Esophagus mucosa (tissue), 1 donor: Measurements from ENCODE around the gene ST6GALNAC1. TPM values are rescaled to one million over a fixed set of nuclear protein-coding genes. Genes with fewer than 3 reads are reported as not detected.

Experiments
- ATAC-seq: fragments of 200-7000 bp; cut with Tn5 transposase; one replicate; pipeline ENCODE4 v1.9.1; 2020
- total RNA-seq: library from RNA; stranded (reverse); gene quantifications from one replicate; pipeline ENCODE4 v1.2.4, GENCODE V29; 2023
- donor health status: DM: yes; HTN: yes; CAD: no.

ST6GALNAC1 gene, protein sequence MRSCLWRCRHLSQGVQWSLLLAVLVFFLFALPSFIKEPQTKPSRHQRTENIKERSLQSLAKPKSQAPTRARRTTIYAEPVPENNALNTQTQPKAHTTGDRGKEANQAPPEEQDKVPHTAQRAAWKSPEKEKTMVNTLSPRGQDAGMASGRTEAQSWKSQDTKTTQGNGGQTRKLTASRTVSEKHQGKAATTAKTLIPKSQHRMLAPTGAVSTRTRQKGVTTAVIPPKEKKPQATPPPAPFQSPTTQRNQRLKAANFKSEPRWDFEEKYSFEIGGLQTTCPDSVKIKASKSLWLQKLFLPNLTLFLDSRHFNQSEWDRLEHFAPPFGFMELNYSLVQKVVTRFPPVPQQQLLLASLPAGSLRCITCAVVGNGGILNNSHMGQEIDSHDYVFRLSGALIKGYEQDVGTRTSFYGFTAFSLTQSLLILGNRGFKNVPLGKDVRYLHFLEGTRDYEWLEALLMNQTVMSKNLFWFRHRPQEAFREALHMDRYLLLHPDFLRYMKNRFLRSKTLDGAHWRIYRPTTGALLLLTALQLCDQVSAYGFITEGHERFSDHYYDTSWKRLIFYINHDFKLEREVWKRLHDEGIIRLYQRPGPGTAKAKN
- 16.9 TPM for total RNA-seq

DNA sequence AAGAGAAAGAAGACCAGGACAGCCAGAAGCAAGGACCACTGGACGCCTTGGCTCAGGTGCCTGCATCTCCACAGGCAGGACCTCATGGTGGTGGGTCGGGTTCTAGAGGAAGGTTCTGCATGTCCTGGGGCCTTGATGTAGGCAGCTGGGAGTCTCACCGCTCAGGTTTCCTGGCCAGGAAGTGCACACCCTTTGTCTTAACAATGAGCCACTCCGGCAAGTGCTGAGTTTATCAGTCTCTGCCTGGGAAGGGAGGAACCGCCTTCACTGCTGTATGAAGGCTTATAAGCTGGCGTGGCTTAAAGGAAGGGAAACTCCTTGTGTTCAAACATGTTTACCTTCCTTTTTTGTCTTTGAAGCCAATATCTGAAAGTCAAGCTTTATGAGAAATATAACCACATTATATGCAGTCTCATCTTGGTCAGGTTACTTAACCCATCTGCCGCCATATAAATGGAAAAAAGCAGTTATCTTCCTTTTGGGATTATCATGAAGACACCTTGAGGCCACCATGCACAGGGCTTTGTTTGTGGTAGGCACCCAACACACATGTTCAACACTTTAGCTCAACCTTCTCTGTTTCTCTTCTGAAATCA lies at the start of gene ST6GALNAC1:
TSS of gene ST6GALNAC1 (minus strand) at position 205 of the 596 bp plus-strand sequence. CDS start at position 86, 119 bp downstream.
- peak; percentile 91 for ATAC-seq

DNA sequence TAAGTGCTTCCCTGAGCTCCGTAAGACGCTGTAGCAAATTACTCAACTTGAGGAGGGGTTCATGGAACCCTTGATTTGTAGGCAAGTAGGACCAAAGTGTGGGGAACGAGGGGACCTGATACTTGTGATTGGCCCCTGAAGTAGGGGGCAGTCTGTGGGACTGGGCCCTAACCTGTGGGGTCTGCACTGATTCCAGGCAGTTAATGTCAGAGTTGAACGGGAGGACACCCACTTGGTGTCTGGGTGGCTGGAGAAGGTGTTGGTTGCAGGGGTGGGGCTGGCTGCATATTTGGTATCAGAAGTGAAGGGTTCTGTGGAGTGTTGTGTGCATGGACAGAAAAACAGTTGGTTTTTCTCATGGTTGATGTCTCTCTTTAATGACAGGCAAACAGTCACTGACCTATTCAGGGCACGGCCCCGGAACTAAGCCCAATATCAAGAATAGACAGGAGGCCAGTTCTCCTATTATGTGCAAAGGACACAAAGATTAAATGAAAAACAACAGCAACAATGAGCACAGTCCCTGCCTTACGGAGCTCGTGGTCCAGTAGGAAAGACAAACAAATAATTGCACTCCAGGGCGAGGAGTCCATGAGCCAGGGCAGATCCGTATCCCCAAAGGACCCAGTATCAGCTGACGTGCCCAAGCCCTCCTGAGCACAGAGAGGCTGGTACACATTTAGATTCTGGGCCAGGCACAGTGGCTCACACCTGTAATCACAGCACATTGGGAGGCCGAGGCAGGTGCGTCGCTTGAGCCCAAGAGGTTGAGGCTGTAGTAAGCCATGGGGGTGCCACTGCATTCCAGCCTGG lies 48.0 kb upstream of the ST6GALNAC1 start:
- ATAC-seq: no peak

DNA sequence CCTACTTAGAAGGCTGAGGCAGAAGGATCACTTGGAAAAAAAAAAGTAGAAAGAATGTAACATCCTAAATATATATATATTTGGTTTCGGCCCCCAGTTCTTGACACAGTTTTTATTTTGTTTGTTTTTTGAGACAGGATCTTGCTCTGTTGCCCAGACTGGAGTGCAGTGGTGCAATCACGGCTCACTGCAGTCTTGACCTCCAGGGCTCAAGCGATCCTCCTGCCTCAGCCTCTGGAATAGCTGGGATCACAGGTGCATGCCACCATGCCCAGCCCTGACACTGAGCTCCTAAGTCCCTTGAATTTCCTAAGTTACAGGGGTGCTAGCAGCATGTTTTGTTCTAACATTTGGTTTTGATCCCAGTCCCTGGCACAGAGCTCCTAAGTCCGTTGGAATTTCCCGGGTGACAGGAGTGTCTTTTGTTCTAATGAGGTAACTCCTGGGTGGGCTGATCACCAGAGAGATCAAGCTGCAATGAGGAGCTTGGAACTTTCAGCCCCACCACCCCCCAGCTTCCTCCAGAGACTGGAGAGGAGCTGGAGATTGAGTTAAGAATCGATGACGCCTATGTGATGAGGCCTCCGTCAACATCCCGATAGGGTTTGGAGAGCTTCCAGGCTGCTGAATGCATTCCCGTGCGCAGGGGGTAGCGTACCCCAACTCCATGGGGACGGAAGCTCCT lies 47.2 kb upstream of the ST6GALNAC1 start:
- no peak for ATAC-seq

DNA sequence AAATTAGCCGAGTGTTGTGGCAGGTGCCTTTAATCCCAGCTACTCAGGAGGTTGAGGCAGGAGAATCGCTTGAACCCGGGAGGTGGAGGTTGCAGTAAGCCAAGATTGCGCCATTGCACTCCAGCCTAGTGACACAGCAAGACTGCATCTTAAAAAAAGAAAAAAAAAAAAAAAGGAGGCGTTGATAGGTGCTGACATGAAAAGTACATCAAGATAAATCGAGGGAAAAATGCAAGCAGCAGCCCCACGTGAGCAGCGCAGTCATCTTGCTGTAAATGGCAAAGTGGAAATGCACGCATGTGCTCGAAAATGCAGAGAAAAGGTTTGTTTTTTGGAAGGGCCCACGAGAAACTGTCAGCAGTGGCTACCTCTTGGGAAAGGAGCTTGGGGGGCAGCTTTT lies 46.3 kb upstream of the ST6GALNAC1 start:
- ATAC-seq: no peak

DNA sequence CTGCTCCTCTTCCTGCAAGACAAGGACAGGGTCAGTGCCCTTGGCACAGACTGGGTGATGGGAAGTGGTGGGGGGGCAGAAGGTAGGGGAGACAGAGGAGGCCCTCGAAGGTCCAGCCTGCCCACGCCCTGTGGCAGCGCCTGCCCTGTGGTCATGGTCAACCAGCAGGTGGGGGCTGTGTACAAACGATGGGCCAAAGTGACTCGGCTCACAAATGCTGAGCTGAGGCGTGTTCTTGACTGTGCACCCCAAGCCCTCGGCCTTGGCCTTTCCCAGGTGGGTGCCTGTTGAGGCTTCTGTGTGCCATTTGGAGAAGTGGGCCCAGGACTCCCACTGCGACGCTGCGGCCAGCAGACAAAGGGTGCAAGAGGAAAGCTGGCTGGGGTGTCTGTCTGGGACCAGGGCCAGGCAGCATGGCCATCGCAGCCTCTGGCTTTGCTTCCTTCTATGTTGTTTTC lies 44.6 kb upstream of the ST6GALNAC1 start:
- ATAC-seq: peak; percentile 10

DNA sequence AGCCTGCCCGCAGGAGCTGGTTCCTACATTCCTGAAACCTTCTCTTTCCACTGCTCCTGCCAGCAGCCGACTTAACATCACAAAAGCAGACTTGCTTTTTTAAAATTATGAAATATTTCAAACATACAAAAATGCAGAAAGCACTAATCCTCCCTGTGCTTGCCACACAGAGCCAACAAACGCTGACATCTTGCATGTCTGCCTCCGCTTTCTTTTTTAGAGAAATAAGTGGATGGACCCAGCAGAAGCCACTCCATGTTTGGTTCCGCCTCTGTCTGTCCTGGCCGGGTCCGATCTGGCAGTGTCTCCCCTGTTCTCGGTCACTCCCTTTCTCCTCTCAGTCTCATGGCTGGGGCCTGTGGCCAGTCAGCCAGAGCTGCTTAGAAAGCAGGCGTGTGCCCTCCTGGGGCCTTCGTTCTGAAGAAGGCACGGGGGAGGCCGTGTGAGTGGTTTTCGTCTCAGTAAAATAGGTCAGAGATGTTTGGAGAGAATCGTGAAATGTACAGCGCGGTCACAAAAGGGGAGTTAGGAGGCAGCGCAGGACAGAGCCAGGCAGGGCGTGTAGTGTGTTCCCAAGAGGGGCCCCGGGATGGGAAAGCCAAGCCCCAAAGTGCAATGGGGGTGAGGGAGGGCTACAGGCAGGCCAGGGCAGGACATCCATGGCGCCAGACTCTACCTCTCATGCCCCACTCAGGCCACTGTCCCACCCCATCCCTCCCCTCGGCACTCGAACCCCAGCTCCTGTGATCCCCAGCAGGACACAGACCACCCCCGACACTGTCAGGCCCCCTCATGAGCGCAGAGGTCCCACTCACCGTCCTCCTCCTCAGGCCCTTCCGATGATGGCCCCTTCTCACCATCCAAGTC lies 44.0 kb upstream of the ST6GALNAC1 start:
- ATAC-seq: peak; percentile 4

DNA sequence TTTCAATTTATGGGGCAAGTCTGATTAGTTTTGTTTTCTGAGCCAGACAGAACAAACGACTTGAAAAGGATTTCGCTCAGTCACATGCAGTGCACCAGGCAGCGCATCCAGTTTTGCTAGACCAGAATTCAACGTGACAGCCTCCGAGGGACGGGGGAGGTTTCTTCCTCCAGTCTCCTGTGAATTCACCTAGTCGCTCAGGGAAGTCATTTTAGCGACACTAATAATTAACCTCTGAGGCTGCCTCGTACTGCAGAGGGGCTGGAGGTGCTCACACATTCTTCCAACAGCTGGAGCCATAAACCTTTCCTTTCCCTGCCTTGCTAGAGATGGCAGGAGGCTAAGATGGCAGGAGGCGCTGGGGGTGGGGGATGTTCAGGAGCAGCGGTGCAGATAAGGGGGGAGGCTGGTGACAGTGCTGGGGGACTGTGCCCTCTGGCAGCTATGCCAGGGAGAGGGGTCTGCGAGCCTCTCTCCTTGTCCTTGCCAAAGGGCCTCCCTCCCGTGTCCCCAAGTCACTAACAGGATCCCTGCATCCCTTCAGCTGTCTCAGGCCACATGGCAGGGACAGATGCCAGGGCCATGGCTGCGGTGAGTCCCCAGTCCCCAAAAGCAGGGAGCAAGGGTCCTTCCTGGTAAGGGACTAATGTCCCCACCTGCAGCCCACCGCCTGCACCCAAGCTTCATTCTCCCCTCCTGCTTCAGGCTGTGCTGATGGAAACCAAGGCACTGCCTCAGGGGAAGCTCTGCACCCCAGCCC lies 43.2 kb upstream of the ST6GALNAC1 start:
- ATAC-seq: no peak

DNA sequence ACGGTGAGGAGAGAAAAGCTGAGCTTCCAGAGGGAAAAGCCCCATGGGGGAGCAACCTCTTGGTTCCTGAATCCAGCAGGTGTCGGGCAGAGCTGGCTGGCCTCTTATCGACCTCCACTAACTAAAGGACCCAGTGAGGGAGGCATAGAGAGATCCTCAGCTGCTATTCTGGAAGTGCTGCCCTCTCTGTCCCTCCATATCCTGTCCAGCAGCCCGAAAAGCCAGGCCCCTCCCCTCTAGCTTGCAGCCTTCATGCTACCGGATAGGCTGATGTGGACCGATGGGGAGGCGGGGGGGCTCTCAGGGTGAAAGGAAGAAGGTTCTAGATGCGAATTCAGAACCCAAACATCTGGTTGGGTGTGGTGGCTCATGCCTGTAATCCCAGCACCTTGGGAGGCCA lies 42.3 kb upstream of the ST6GALNAC1 start:
- no peak for ATAC-seq

DNA sequence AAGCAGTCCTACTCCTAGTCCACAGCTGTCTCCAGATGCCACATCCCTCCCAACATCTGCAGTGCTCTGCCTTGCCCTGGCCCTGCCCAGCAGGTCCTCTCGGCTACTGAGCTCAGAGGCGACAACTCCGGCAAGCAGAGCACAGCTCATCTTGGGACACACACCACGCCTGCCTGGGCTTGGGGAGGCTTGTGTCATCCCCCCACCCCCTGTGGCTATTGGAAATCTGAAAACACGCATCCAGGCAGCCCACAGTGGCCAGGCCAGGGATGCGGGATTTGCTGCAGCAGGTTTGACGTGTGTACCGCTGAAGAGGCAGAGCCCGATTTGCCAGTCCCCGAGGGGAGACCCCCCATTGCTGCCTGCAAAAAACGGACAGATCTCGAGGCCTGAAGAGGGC lies 41.8 kb upstream of the ST6GALNAC1 start:
- ATAC-seq: no peak

DNA sequence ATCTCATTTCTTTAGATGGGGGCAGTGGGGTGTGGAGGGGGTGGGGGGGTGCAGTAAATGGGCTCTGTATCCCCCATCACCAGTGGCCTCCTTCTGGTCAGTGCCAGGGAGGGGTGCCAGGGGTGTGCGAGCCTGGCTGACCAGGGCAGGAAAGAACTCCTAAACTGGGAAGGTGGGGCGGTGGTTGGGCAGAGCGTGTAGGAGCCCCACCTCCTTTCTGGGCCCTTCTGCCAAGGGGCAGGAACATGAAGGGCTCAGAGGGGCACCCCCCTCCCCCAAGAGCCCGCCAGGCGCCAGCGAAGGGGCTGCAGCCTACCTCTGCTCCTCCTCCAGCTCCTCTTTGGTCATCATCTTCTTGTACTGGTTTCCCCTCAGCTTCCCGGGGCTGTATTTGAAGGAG lies 41.2 kb upstream of the ST6GALNAC1 start:
- ATAC-seq: no peak

DNA sequence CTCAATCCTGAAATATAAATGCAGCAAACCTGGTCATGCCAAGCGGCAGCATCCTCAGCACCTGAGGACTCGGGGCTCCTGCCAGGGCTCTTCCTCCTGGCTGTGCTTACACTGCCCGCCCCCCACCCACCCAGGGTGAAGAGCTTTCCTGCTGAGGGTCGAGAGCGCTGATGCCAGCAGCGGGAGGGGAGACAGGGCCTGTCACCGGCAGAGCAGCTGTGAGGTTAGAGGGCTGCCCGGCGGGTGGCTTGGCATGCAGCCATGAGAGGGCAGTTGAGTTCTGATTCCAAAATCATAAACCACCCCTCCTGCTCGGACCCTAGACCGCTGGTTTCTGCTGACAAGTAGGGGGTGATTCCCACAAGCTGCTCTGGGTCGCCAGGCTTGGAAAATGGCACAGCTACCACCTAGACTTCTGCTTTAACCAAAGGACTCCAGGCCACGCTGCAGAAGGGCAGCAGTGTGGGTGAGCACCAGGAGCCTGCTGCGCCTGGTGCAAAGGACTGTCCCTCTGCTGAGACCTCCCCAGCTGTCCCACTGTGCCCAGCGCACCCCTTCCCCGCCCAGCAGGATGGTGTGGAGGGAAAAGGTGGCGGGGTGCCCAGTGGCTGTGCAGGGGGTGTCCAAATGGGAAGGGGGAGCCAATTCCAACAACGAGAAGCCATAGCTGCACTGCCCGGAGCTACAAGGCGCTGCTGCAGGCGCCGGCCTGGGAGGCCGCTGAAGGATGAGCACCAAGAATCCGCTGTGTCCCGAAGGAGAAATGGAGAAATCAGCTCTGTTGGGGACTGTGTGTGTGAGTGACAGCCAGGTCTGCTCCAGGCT lies 40.6 kb upstream of the ST6GALNAC1 start:
- no peak for ATAC-seq

DNA sequence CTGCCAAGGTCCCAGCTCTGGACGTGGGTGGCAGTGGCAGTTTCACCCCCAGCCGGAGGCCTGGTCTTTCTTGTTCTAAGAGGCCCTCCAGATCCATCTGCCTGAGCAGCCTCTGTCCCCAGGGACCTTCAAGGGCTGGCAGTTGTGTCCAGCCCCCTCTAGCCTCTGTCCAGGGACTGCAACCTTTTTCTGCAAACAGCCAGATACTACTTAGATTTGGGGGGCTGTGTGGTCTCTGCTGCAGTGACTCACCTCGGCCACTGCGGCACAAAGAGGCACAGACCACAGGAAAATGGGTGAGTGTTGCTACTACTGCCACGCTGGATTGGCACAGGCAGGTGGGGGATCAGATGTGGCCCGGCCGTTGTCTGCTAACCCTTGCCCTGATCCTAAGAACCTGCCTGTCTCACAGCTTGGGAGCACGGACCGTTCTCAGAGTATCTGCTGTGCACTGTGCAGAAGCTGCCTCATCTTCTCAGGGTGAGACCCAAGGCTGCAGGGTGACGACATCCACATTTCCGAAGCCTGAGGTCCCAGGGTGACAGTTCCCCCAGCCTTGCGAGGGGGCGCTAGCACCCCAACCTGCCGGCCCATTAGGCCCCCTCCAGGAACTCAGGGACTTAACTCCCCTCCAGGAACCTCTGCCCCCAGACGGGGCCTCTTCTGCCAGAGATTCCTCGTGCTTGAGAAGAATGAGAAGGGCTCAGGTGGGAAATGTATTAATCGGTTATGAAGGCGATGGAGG lies 39.6 kb upstream of the ST6GALNAC1 start:
- no peak for ATAC-seq

DNA sequence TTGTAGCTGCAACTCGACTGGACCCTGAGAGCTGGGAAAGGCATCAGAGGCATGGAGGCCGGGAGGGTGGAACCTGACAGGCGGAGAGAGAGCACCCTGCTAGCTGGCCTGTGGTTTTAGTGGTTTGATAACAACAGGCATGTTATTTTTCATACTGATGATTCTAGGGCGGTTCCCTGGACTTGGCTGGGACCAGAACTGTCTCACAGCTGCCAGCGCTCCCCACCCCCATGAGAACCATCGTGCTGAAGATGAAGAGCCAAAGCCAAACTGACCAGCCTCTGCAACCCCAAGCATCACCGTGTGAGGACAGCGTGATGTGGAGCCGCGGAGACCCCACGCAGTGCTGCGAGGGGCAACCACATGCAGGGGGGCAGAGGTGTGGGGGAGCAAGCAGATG lies 38.7 kb upstream of the ST6GALNAC1 start:
- no peak for ATAC-seq

DNA sequence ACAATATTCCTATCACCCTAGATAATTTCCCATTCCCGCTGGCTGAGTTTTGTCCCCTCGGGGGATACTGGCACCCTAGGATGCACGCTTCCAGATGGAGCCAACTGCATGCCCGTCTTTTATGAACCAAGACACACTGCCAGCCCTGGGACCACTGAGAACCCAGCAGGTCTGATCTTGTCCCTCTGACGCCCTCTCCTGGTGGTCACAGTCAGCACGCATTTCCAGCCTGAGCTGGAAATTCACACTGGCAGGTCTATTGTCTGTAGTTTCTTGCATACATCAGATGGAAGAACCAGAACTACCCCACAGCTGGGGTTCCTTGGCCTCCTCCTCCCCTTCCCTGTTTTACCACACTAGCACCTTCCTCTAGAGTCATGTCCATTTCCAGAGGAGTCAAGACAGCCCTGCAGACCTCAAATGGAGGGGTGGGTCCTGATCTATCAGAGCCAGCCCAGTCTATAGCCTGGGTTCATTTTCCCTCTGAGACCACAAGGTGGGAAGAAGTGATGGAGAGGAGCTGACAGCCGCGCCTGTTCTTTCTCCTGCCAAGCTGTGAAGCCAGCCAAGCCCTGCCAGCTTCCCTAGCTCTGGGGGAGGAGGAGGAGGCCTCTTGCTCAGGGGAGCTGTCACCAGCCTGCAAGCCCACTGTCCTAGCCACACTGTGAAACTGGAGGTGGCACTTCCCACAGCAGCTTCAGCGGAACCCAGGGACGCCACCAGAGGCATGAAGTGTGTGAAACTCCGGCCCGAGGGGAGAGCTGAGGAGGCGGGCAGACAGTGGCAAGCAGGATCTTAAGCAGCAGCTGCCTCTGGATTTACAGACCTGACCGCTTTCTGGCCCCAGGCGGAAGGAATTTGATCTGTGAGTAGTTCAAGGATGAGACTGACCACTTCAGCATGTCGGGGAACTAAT lies 37.9 kb upstream of the ST6GALNAC1 start:
- ATAC-seq: peak; percentile 64

DNA sequence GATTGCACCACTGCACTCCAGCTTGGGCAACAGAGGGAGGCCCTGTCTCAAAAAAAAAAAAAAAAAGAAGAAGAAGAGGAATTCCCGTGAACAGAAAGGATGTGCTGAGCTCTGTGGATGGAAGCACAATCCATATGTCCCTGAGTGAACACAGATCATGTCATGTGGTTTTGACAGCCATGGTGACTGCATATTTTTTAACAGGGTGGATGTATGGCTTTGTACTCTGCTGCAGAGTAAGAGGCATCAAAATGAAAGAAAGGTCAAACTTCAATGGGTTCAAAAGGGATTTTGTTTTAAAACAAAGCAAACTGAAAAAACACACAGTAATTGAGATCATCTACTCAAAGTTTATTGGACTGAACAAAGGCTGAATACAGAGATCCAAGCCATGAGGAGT lies 35.7 kb upstream of the ST6GALNAC1 start:
- ATAC-seq: no peak

DNA sequence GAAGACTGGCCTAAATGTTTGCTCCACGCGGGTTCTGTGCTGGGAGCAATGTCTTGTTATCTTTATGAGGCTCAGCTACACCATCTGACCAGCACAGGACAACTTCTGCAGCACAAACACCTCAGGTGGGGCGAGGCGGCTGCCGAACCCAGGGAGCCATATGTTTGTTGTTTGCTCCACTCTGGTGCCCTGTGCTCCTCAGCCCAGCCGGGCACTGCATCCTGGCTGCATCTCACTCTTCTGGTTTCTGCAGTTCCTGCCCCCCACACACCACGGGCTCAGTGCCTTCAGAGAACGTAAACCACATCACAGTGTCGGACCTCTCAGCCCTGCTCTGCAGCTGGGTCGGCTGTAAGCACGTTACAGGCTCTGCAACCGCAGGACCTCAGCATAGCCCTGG lies 34.8 kb upstream of the ST6GALNAC1 start:
- no peak for ATAC-seq

DNA sequence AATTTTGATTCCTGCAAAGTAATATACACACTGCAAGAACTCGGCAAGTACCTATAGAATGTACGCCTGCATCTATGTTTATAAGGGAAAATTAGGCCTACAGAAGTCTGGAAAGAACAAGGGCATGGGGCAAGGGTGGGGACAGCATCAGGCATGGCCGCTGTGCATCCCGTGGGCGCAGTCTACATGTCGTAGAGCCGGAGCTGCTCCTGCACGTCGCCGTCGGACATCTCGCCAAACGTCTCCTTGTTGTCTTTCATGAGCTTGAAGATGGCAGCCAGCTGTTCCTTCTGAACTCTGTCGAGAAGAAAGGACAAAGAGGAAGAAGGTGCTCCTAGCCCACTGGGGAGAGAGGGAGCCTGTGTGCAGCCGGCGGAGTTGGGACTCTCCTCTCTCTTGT lies 33.8 kb upstream of the ST6GALNAC1 start:
- ATAC-seq: no peak

DNA sequence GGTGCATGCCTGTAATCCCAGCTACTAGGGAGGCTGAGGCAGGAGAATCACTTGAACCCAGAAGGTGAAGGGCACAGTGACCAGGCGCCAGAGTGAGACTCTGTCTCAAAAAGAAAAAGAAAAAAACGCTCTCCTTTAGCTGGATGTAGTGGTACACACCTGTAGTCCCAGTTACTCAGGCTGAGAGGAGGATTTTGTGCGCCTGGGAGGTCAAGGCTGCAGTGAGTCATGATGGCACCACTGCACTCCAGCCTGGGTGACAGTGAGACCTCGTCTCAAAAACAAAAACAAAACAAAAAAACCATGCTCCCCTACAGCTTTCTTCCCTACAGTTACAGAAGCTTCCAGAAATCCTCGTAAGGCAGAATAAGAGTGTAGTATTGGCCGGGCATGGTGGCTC lies 33.1 kb upstream of the ST6GALNAC1 start:
- no peak for ATAC-seq
